ENCODE measurements around the gene SNX6.
"Not testable (repeated sequence)": the region's sequence is repeated elsewhere in the genome, so short reads cannot be mapped to it uniquely, and the experiment has no call there.

SNX6 gene

DNA sequence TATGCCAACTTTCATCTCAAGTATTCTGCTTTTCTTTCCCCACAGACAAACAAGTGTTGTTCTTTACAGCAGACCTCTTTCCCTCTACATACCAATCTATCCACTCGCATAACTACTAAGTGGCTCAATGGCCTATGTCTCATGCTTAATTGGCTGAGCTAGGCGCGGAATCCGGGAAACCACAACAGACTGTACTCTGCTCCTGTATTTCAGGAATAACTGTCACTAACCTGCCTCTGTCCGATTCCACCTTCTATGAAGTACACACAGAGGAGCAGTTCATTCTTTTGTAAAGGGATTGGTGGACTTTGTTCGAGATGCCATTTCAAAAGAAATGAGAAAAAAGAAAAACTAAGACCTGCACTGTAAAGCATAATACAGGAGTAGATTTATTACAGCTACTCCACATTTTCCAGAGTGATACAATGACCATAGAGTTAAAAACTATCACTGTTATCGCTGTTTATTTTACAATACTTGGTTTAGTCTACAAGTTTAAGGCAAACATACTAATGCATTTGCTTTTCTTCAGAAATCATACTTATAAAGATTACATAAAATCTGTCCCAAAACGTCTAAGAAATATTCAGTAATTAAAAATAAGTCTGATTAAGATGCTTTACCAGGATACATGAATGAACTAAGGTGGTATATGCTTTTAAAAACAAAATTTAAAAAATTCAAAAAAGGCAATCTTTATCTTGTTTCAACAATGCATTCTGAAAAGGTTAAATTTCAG is 67.7 kb downstream of the SNX6 start:
- FAIRE-seq: not testable (repeated sequence)

DNA sequence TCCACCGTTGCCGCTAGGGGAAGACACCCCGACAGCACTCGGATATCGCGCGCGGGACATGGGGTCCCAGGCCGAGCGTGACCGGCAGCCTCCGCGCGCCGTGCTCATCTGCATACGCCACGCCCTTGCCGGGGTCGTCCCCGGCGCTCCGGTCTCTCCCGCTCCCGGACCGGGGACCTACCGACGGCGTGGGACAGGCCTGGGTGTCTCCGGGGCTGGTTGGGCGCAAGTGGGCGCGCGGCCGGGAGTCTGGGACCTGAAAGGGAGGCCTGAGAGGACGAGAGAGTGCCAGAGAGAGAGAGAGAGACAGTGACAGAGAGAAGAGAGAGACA is 73.5 kb downstream of the SNX6 start:
- not testable (repeated sequence) for FAIRE-seq

DNA sequence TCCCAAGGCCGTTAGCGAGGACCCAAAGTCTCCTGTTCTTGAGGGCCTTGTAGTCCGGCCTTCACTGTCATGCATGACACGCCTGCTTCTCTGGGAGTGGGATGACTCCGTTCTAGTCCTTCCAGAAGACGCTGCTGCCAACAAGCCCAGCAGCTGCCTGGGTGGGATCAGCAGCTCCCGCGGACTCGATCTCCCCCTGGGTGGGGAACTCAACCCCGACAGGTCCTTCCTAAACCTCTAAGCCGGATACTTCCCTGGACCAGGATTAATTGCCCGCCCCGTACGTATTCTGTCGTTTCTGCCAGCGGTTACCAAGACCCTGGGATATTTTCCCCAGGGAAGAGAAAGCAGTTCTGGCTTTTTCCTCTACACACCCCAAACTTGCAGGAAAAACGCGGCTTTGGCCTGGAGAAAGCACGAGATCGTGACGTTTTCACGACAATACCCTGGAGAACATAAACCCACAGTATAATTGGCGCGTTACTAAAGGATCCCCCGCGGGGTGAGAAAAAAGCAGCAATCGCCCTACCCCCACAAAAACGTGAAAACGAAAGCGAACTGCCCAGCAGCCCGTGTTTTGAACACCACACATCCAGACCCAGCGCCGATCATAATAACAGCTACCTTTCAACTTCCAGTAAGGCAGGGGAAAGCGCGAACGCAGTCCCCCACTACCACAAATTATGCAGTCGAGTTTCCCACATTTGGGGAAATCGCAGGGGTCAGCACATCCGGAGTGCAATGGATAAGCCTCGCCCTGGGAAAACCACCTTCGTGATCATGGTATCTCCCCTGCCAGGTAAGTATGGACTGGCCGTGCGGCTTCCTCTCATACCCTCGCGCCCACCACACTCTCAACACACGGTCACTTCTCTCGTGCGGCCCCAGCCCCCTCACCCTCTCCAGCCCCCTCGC is 74.1 kb downstream of the SNX6 start:
- FAIRE-seq: peak; percentile 83

DNA sequence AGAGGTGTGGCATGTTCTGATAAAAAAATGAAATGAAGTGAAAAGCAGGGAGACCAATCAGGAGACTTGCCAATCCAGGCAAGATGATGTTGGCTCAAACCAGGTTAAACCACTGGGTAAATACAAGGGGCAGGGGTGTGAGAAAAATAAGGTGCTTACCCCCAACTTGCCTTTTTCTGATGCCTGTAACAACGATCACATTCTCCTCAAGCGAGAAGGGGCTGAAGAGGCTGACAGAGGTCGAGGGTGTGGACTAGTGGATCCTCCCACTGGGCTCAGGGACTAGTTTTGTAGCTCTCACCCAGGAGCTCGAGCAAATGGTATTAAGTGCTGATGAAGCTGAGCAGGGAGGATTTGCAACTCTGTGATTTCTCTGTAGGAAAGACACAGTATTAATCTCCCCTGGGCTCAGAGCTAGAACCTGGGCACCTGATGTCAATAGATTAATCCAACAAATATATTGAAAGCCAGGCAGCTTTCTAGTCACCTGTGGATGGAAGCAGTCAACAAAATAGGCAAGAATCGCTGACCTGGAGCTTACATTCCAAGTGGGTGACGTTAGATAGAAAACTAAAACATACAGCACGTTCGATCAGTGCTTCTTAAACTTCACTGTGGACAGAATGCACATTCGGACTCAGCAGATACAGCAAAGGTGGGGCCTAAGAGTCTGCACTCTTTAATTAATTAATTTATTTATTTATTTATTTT is 75.3 kb downstream of the SNX6 start:
- FAIRE-seq: no peak

DNA sequence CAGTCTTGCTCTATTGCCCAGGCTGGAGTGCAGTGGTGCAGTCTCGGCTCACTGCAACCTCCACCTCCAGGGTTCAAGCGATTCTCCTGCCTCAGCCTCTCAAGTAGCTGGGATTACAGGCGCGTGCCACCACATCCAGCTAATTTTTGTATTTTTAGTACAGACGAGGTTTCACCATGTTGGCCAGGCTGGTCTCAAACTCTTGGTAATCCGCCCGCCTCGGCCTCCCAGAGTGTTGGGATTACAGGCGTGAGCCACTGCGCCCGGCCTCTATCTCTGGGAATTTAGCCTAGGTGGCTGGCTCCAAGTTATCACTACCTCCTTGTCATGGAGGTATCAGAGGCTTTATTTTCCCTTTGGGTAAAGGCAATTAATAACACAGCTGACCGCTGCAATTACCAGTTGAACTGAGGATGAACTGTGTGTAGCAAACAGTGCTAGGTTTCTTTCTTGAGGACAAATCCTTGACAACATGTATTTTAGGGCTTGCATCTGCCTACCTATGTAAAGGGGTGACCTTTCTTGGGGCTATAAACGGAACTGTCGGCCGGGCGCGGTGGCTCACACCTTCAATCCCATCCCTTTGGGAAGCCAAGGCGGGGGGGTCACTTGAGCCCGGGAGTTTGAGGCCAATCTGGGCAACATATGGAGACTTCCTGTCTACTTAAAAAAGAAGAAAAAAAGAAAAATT is 80.5 kb downstream of the SNX6 start:
- not testable (repeated sequence) for FAIRE-seq

DNA sequence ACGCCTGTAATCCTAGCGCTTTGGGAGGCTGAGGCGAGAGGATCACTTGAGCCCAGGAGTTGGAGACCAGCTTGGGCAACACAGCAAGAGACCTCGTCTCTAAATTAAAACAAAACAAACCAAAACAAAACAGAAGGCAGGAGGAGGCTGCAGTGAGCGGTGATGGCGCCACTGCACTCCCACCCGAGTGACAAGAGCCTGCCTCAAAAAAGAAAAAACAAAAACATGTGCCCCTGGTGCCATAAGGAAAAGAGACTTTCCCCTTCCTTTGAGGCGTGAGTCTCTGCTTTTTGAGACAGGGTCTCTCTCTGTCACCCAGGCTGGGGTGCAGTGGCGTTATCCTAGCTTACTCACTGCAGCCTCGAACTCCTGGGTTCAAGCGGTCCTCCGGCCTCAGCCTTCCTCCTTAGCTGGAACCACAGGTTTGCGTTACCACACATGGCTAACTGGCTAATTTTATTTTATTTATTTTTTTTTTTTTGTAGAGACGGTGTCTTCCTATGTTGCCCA is 81.4 kb downstream of the SNX6 start:
- FAIRE-seq: no peak

DNA sequence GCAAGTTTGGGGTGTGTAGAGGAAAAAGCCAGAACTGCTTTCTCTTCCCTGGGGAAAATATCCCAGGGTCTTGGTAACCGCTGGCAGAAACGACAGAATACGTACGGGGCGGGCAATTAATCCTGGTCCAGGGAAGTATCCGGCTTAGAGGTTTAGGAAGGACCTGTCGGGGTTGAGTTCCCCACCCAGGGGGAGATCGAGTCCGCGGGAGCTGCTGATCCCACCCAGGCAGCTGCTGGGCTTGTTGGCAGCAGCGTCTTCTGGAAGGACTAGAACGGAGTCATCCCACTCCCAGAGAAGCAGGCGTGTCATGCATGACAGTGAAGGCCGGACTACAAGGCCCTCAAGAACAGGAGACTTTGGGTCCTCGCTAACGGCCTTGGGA is 82.8 kb downstream of the SNX6 start:
- FAIRE-seq: not testable (repeated sequence)

DNA sequence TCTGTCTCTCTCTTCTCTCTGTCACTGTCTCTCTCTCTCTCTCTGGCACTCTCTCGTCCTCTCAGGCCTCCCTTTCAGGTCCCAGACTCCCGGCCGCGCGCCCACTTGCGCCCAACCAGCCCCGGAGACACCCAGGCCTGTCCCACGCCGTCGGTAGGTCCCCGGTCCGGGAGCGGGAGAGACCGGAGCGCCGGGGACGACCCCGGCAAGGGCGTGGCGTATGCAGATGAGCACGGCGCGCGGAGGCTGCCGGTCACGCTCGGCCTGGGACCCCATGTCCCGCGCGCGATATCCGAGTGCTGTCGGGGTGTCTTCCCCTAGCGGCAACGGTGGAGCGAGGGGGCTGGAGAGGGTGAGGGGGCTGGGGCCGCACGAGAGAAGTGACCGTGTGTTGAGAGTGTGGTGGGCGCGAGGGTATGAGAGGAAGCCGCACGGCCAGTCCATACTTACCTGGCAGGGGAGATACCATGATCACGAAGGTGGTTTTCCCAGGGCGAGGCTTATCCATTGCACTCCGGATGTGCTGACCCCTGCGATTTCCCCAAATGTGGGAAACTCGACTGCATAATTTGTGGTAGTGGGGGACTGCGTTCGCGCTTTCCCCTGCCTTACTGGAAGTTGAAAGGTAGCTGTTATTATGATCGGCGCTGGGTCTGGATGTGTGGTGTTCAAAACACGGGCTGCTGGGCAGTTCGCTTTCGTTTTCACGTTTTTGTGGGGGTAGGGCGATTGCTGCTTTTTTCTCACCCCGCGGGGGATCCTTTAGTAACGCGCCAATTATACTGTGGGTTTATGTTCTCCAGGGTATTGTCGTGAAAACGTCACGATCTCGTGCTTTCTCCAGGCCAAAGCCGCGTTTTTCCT is 83.4 kb downstream of the SNX6 start:
- FAIRE-seq: peak; percentile 97

DNA sequence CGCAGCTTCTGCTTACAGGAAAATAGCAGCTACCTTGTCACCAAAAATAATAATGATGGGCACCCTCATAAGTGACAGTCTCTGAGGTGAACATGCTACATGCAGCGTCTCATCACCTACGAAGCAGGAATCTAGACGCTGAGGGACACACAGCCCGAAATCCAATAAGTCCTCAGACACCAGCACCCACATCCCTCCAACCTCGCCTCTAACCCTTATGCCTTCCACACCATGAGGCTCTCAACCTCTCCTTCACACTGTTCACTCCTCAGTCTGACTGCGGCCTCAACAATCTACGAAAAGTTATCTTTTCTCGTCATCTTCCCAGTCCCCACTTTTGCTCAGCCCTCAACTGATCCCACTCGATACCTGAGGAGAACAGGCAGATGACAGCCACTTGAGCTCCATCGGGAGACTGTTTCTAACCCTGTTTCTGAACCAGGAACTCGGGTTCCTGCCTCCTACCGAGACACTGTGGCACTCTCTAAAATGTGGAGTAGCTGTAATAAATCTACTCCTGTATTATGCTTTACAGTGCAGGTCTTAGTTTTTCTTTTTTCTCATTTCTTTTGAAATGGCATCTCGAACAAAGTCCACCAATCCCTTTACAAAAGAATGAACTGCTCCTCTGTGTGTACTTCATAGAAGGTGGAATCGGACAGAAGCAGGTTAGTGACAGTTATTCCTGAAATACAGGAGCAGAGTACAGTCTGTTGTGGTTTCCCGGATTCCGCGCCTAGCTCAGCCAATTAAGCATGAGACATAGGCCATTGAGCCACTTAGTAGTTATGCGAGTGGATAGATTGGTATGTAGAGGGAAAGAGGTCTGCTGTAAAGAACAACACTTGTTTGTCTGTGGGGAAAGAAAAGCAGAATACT is 89.5 kb downstream of the SNX6 start:
- FAIRE-seq: not testable (repeated sequence)

DNA sequence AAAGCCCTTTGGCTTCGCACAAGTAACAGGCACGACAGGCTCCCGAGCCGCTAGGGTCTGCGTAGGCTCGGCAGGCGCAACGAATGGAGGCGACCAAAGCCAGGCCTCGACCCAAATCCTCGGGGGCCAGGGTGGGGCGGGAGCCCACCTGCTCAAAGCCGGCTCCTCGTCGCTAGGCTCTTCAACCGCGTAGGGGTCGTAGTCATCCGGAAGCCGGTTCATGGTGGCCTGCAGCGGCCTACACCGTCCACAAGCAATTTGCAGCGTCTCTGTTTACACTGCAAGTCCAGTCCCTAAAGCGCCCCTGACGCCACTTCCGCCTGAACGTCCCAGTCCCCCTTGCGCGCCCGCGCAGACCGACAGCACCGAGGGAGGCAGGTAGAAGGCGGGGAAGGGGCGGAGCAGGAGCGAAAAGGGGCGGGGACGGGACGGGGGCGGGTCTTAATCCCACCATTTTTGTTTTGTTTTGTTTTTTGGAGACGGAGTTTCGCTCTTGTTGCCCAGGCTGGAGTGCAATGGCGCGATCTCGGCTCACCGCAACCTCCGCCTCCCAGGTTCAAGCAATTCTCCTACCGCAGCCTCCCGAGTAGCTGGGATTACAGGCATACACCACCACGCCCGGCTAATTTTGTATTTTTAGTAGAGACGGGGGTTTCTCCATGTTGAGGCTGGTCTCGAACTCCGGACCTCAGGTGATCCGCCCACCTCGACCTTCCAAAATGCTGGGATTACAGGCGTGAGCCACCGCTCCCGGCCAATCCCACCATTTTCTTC is 90.4 kb downstream of the SNX6 start, which contains the start of gene EAPP:
EAPP (minus strand) TSS at position 295 of the 774 bp plus-strand sequence; CDS start at position 222, 73 bp downstream.
- FAIRE-seq: peak; percentile 32

DNA sequence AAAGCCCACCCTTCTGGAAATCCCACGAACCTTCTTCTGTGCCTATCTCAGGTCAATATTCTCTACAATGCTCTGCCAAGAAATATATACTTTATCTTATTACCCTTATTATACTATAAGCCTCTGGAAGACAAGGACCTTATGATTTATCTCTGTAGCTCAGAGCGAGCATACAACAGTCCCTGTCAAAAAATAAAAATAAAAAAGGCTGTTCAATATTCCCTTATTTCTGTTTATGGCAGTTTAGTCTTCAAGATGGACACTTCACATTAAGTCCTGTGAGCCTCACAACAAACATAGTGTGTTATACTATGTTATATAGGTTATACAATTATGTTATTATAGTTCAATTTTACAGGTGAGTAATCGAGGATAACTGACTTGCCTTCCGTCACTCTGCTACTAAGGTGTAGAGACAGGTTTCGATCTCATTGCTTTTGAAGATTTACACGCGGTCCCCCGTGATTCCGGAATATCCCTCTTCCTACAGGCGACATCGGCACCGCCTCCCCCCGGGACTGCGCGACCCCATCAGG is 91.0 kb downstream of the SNX6 start:
- no peak for FAIRE-seq

DNA sequence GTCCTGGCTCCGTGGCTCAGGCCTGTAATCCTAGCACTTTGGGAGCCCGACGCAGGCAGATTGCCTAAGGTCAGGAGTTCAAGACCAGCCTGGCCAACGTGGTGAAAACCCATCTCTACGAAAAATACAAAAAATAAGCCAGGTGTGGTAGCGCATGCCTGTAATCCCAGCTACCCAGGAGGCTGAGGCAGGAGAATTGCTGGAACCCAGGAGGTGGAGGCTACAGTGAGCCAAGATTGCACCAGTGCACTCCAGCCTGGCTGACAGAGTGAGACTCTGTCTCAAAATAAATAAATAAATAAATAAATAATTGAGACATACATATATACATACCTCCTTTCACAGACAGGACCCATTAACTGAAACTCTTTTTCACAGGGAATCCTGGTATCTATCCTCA is 91.9 kb downstream of the SNX6 start:
- FAIRE-seq: not testable (repeated sequence)

DNA sequence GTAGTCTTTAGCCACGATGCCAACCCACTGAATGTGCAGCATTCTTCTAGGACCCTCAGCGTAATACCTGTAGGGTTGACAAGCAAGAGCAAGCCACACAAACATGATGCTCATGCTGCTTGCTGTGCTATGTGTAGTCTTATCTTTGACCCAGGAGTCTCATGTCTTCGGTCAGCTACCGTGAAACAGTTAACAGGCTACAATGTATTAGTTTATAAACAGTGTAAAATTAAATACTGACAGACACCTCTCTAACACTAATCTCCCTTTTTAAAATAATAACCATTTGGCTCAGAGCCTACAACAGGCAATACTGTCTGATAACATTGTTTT is 92.3 kb downstream of the SNX6 start:
- FAIRE-seq: no peak

DNA sequence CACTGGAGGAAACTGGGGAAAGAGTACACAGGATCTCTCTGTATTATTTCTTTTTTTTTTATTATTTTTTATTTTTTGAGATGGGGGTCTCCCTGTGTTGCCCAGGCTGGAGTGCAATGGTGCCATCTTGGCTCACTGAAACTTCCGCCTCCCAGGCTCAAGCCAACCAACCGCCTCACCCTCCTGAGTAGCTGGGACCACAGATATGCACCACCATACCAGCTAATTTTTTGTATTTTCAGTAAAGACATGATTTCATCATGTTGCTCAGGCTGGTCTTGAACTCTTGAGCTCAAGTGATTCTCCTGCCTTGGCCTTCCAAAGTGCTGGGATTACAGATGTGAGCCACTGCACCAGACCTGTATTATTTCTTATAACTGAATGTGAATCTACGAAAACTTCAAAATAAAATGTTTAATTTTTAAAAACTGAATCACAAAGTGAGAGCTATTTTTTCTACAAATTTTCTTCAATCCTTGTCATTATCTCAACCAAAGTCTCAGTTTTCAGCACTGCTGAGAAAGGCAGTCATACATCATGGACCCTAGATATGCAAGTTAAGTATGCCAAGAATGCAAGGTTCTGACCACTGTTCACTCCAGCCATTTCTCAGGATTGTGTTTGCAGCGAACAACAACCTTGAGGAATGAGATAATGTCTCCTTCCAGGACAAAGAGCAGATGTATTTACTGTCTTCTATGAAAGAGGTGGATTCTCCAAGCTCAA is 92.8 kb downstream of the SNX6 start:
- no peak for FAIRE-seq

DNA sequence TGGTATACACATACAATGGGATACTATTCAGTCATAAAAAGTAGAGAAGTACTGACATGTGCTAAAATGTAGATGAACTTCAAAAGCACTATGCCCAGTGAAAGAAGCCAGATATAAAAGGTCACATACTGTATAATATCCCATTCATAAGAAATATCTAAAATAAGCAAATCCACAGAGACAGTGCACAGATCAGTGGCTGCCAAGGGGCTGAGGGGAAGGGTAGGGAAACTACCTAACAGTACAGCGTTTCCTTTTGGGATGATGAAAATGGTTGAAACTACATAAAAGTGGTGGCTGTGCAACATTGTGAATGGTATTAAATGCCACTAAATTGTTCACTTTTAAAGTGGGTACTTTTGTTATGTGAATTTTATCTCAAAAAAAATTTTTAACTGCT is 102.4 kb downstream of the SNX6 start:
- no peak for FAIRE-seq

DNA sequence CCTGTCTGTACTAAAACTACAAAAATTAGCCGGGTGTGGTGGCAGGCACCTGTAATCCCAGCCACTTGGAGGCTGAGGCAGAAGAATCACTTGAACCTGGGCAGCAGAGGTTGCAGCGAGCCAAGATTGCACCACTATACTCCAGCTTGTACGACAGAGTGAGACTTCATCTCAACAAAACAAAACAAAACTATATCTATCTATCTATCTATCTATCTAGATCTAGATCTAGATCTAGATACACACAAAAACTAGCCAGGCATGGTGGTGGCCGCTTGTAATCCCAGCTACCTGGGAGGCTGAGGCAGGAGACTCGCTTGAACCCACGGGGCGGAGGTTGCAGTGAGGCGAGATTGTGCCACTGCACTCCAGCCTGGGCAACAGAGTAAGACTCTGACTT is 105.7 kb downstream of the SNX6 start:
- FAIRE-seq: not testable (repeated sequence)

DNA sequence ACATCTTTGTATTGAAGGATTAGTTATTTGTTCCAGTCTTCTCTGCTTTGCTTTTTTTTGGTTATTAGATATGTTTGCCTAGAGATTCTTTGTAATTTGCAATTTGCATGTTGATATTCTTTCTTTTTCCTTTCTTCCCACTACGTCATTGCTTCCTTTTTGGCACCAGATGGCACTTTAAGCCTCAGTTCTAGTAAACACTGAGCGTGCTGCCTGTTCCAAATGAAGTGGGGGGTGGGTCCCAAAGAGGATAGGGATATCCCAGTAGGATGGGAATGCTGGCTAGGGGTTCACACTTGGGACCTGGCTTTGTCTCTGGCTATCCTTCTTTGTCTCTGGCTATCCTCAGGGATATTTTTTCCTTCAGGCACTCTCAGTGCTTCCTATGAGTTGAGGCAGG is 107.5 kb downstream of the SNX6 start:
- FAIRE-seq: no peak

DNA sequence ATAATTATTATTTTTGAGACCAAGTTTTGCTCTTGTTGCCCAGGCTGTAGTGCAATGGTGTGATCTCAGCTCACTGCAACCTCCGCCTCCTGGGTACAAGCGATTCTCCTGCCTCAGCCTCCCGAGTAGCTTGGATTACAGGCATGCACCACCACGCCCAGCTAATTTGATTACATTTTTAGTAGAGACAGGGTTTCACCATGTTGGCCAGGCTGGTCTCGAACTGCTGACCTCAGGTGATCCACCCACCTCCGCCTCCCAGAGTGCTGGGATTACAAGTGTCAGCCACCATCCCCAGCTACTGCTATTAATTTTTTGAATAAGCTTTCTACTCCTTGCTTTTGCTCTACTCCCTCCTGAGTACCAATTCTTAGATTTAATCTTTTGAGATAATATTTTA is 108.9 kb downstream of the SNX6 start:
- FAIRE-seq: not testable (repeated sequence)

Measured in A204.1 (cell line).